Skeletal muscle tissue (tissue), 4 donors: ENCODE results near the gene CEP192. TPM values are rescaled to one million over a fixed set of nuclear protein-coding genes. Genes with fewer than 3 reads are reported as not detected.

ENCODE experiments used
- H3K27ac ChIP-seq: one replicate; pipeline ENCODE4 v1.7.0; 2013; ENCODE audit warnings: mild to moderate bottlenecking, low read depth, low read length, inconsistent platforms
- H3K27me3 ChIP-seq, 3 donors: one replicate each; pipeline ENCODE4 v1.7.0; 2013; ENCODE audit warnings: low read length in 3 of 3; ENCODE audit not compliant: control insufficient read depth in 3 of 3, insufficient read depth in 3 of 3
- H3K36me3 ChIP-seq, 3 donors: one replicate each; pipeline ENCODE4 v1.7.0; 2013; ENCODE audit warnings: low read length in 3 of 3; ENCODE audit not compliant: control insufficient read depth in 3 of 3, insufficient read depth in 3 of 3
- H3K4me1 ChIP-seq, 3 donors: one replicate each; pipeline ENCODE4 v1.7.0; 2013; ENCODE audit warnings: low read length in 3 of 3, mild to moderate bottlenecking in 3 of 3; ENCODE audit not compliant: control insufficient read depth in 3 of 3, insufficient read depth in 3 of 3
- H3K4me3 ChIP-seq, 3 donors: one replicate each; pipeline ENCODE4 v1.7.0; 2013; ENCODE audit warnings: low read length in 3 of 3
- H3K9ac ChIP-seq, 3 donors: one replicate each; pipeline ENCODE4 v1.7.0; 2013; ENCODE audit warnings: low read length in 3 of 3, mild to moderate bottlenecking in 3 of 3, moderate library complexity in 2 of 3, low read depth in 1 of 3
- H3K9me3 ChIP-seq, 3 donors: one replicate each; pipeline ENCODE4 v1.7.0; 2013; ENCODE audit warnings: low read length in 3 of 3; ENCODE audit not compliant: control insufficient read depth in 3 of 3
- total RNA-seq: library from RNA; depleted of rRNA; stranded (reverse); fragments of >200 nt; gene quantifications from one replicate; pipeline ENCODE4 v1.2.3, GENCODE V29; 2014
- donor health status: Osteomylitis.

Gene CEP192
- total RNA-seq, 1 donor from 2014 or later, result 56.9 TPM

GRCh38 chr18:13173578-13174145, 182.5 kb downstream of the CEP192 start:
- no peaks in the 10 kb centered on the region for H3K36me3 ChIP-seq

More at GRCh38 chr18:13173578-13174145, 182.5 kb downstream of the CEP192 start:
- H3K9ac ChIP-seq, result no peak overlapping the region
- no peaks in the 10 kb centered on the region for H3K4me1 ChIP-seq
- H3K9me3 ChIP-seq, result no peaks in the 10 kb centered on the region
- H3K27me3 ChIP-seq, result no peaks in the 10 kb centered on the region
- H3K27ac ChIP-seq, result no peak overlapping the region
- H3K4me3 ChIP-seq, result no peak overlapping the region

Other genes starting within 250 kb of the CEP192 start
- gene PTPN2, start 107.1 kb upstream of the CEP192 start, total RNA-seq, result 17.2 TPM
- 18.8 TPM for gene SEH1L, start 43.4 kb upstream of the CEP192 start, total RNA-seq
- gene LDLRAD4, start 227.4 kb downstream of the CEP192 start, total RNA-seq, result 18.3 TPM